GM10248 (cell line): ENCODE data around the gene TEX36.
"Not testable (repeated sequence)": the region's sequence is repeated elsewhere in the genome, so short reads cannot be mapped to it uniquely, and the experiment has no call there.

Source experiments
- CTCF ChIA-PET: fragments of 300-600 bp; sonication (Branson Sonifier 250); formaldehyde crosslinking; extraction: SDS; loops from one replicate; lab custom pipeline; 2021; ENCODE audit warnings: antibody characterized with exemption; lab: Yijun Ruan, JAX
- POLR2A ChIA-PET: fragments of 350-650 bp; sonication (Branson Sonifier 250); formaldehyde crosslinking; extraction: SDS; loops from one replicate; lab custom pipeline; 2020; ENCODE audit warnings: antibody characterized with exemption; lab: Yijun Ruan, JAX
- DNase-seq: peaks from one replicate; pipeline ENCODE4 v3.0.0; 2012; ENCODE audit errors: extremely low spot score
- CTCF ChIP-seq: IDR thresholded peaks from 2 replicates; pipeline ENCODE4 v1.5.1; 2012; ENCODE audit warnings: mild to moderate bottlenecking, low read depth; ENCODE audit errors: extremely low read depth, missing control alignments, control extremely low read depth

TEX36 gene

GRCh38 chr10:125627646-125628045, 55.3 kb downstream of the TEX36 start:
- ChIA-PET CTCF (no interaction called here), POLR2A (no interaction called here)

GRCh38 chr10:125626671-125627070, 56.3 kb downstream of the TEX36 start:
- TF ChIP-seq CTCF = no peak
- no peak for DNase-seq
- ChIA-PET POLR2A (no interaction called here), CTCF (no interaction called here)

More at GRCh38 chr10:125627646-125628045, 55.3 kb downstream of the TEX36 start:
- no peak for TF ChIP-seq CTCF
- DNase-seq = no peak

- ChIA-PET CTCF (no interaction called here), POLR2A (no interaction called here)
- no peak for TF ChIP-seq CTCF
- DNase-seq = no peak
These were observed 57.4 kb downstream of the TEX36 start for GRCh38 chr10:125625586-125625985.

- ChIA-PET CTCF (no interaction called here), POLR2A (no interaction called here)
- no peak for DNase-seq
- TF ChIP-seq CTCF = no peak
These were observed 58.2 kb downstream of the TEX36 start for GRCh38 chr10:125624800-125625199.

- no peak for DNase-seq
- CTCF ChIA-PET = interaction anchor here (1.4 kb wide), 2 partner anchors 9 to 13 kb away, joined by 3 to 6 read pairs; no protein-coding TSS in a partner anchor
- POLR2A ChIA-PET = no interaction called here
- TF ChIP-seq CTCF = no peak
These were observed 61.9 kb downstream of the TEX36 start for GRCh38 chr10:125621052-125621451.

- ChIA-PET POLR2A (no interaction called here), CTCF (interaction anchor here (1.4 kb wide), 2 partner anchors 9 to 13 kb away, joined by 3 to 6 read pairs; no protein-coding TSS in a partner anchor)
- no peak for DNase-seq
- TF ChIP-seq CTCF = no peak
These were observed 62.6 kb downstream of the TEX36 start for GRCh38 chr10:125620401-125620800.

GRCh38 chr10:125613062-125613461, 69.9 kb downstream of the TEX36 start:
- POLR2A ChIA-PET, CTCF ChIA-PET, DNase-seq: not testable (repeated sequence)
